Heart right ventricle (tissue), 16 donors: ENCODE data around the gene KCNN3. TPM values are rescaled to one million over a fixed set of nuclear protein-coding genes. Genes with fewer than 3 reads are reported as not detected.

Source experiments
- ATAC-seq, 8 donors: fragments of 200-7000 bp; cut with Tn5 transposase; one replicate each; pipeline ENCODE4 v1.9.1; 2020; ENCODE audit warnings: mild to moderate bottlenecking in 8 of 8, moderate library complexity in 8 of 8, moderate number of reproducible peaks in 1 of 8
- DNase-seq, 2 donors: peaks; one replicate each; pipeline ENCODE4 v3.0.0-alpha.2; 2020
- H3K27ac ChIP-seq, 10 donors: fragments of 200-600 bp; sonication (generic) in 2 of 10; one replicate each; pipeline versions ENCODE4 v1.5.0 to v1.8.0; 2020 to 2022; ENCODE audit warnings: mild to moderate bottlenecking in 3 of 10
- H3K27me3 ChIP-seq, 7 donors: fragments of 200-600 bp; one replicate each; pipeline ENCODE4 v1.8.0; 2021 to 2022; ENCODE audit warnings: mild to moderate bottlenecking in 2 of 7
- H3K36me3 ChIP-seq, 9 donors: fragments of 200-600 bp; sonication (generic) in 1 of 9; one replicate each; pipeline versions ENCODE4 v1.5.0 to v1.8.0; 2020 to 2022; ENCODE audit warnings: mild to moderate bottlenecking in 2 of 9
- H3K4me1 ChIP-seq, 9 donors: fragments of 200-600 bp; sonication (generic) in 1 of 9; one replicate each; pipeline versions ENCODE4 v1.5.0 to v1.8.0; 2020 to 2022; ENCODE audit warnings: mild to moderate bottlenecking in 4 of 9
- H3K4me3 ChIP-seq, 10 donors: fragments of 200-600 bp; sonication (generic) in 2 of 10; one replicate each; pipeline versions ENCODE4 v1.5.0 to v1.8.0; 2020 to 2022; ENCODE audit warnings: mild to moderate bottlenecking in 7 of 10, moderate library complexity in 2 of 10
- H3K9me3 ChIP-seq, 11 donors: fragments of 200-600 bp in 10 of 11; sonication (generic) in 2 of 11; one replicate each; pipeline versions ENCODE4 v1.5.0 to v1.8.0; 2013 to 2022; ENCODE audit warnings: mild to moderate bottlenecking in 2 of 11, control low read depth in 1 of 11, moderate library complexity in 1 of 11
- CTCF ChIP-seq, 9 donors: fragments of 200-600 bp; sonication (generic) in 2 of 9; IDR thresholded peaks; one replicate each; pipeline versions ENCODE4 v1.5.0 to v1.8.0; 2021 to 2022; ENCODE audit warnings: antibody characterized with exemption in 9 of 9, mild to moderate bottlenecking in 5 of 9, moderate library complexity in 1 of 9
- WGBS, 2 donors: extraction: QIAGEN DNeasy Blood & Tissue Kit; methylation state at CpG; one replicate each; pipeline ENCODE4 v1.1.7; 2013; ENCODE audit warnings: inconsistent platforms in 1 of 2; 5-methylcytosine and 5-hydroxymethylcytosine counted together
- intact Hi-C, 10 donors: fragments of 100-400 bp; cut with DNase I; formaldehyde crosslinking; loops; one replicate each; pipeline versions ENCODE4 v1.11.1 to v1.14.2; 2022
- polyA plus RNA-seq, 2 donors: library from polyadenylated mRNA; stranded (reverse); fragments of 200-250 nt; gene quantifications; one replicate each; pipeline ENCODE4 v1.2.3, GENCODE V29; 2013
- total RNA-seq, 10 donors: library from RNA; stranded (reverse); fragmentation: NEBNext Ultra II Directional in 3 of 10; extraction: Animal tissue kit (Norgen Biotek cat#: 25700) in 3 of 10; gene quantifications; one replicate each; pipeline versions ENCODE4 v1.2.1 to v1.2.4, GENCODE V29; 2021 to 2023
- donor health status: Arrhythmogenic right ventricular cardiomyopathy.
- donor health status: ischemic (EF 13 %, LVEDD 7.1; RV severe dilation, severe dysfunction).
- donor health status: healthy with polysubstance abuse.
- donor health status: DM: no; HTN: yes; CAD: no.
- donor health status: DM: no; HTN: no; CAD: no.
- donor health status: ischemic (EF 25% LVEDD 6.9; RV normal size, moderate dysfunction).
- donor health status: ischemic (EF 25% LVEDD 5.7; RV mildly dilated, moderate dysfunction).
- donor health status: healthy.
- donor health status: DM: yes; HTN: yes; CAD: no.
- donor health status: Ischemic cardiomyopathy.
- donor health status: ischemic (EF 35%, LVEDD 5.7; RV mildly dilated, moderate dysfunction).
- donor health status: nonischemic (EF 11% LVEDD 7.7; RV severe dilation, severe dysfunction).
- donor health status: DM: yes; HTN: yes; CAD: no.
- donor health status: PGD.
- donor health status: ischemic (EF 29% LVEDD 5.4; RV normal size, mild dysfunction).
- donor health status: nonischemic (EF 23%, LVEDD 6.1; RV moderate dilation, normal function).

The KCNN3 gene
- total and polyA plus RNA-seq, 12 donors = 0.17 to 5.9 (median 2.6) TPM

GRCh38 chr1:154730259-154730658 is 139.8 kb downstream of the KCNN3 start:
- peak; percentile 42 to 89 (median 71) for ATAC-seq
- H3K4me3 ChIP-seq = no peak overlapping the region
- H3K27me3 ChIP-seq = no peaks in the 10 kb centered on the region
- intact Hi-C loops = loop anchor here in 1 of 10 donors (5.0 kb wide), 1 partner anchor 337 kb away; no protein-coding TSS in a partner anchor
- no peak for TF ChIP-seq CTCF (IDR thresholded peaks at IDR 0.05)
- H3K27ac ChIP-seq = peak overlapping the region in 9 of 10 donors; percentile 43 to 91 (median 87)
- peaks cover 7 to 80% (median 47%) of the 10 kb centered on the region in 9 donors for H3K4me1 ChIP-seq
- H3K9me3 ChIP-seq = no peaks in the 10 kb centered on the region
- DNase-seq = peak in 1 of 2 donors; percentile 70
- WGBS, 2 donors = 70 to 72% methylated on average over 1 of the region's 1 CpG
- peaks cover 0 to 3% (median 0%) of the 10 kb centered on the region in 9 donors for H3K36me3 ChIP-seq

GRCh38 chr1:154729577-154729976 is 140.5 kb downstream of the KCNN3 start:
- intact Hi-C loops = loop anchor here in 1 of 10 donors (10.0 kb wide), 1 partner anchor 65 kb away; no protein-coding TSS in a partner anchor
- WGBS, 2 donors = 64 to 81% methylated on average over 3 of the region's 3 CpGs
- Histone ChIP-seq H3K9me3 (no peaks in the 10 kb centered on the region), H3K4me3 (no peak overlapping the region), H3K4me1 (peaks cover 7 to 80% (median 47%) of the 10 kb centered on the region in 9 donors), H3K27me3 (no peaks in the 10 kb centered on the region), H3K27ac (peak overlapping the region in 8 of 10 donors; percentile 3 to 91 (median 84)), H3K36me3 (peaks cover 0 to 3% (median 0%) of the 10 kb centered on the region in 9 donors)
- no peak for ATAC-seq
- no peak for DNase-seq
- TF ChIP-seq CTCF (IDR thresholded peaks at IDR 0.05) = no peak

GRCh38 chr1:154729031-154729442 is 141.0 kb downstream of the KCNN3 start:
- no peaks in the 10 kb centered on the region for H3K27me3 ChIP-seq
- DNase-seq (no peak), ATAC-seq (peak in 7 of 8 donors; percentile 40 to 72 (median 45))
- H3K9me3 ChIP-seq = no peaks in the 10 kb centered on the region
- peak overlapping the region in 7 of 10 donors; percentile 3 to 91 (median 87) for H3K27ac ChIP-seq
- H3K36me3 ChIP-seq = peaks cover 0 to 3% (median 0%) of the 10 kb centered on the region in 9 donors
- TF ChIP-seq CTCF (IDR thresholded peaks at IDR 0.05) = no peak
- intact Hi-C loops = loop anchor here in 1 of 10 donors (10.0 kb wide), 1 partner anchor 64 kb away; no protein-coding TSS in a partner anchor
- peaks cover 7 to 81% (median 47%) of the 10 kb centered on the region in 9 donors for H3K4me1 ChIP-seq
- 60 to 79% methylated on average over 6 of the region's 6 CpGs for WGBS, 2 donors
- no peak overlapping the region for H3K4me3 ChIP-seq

GRCh38 chr1:154726896-154727753 is 143.0 kb downstream of the KCNN3 start:
- Histone ChIP-seq H3K9me3 (no peaks in the 10 kb centered on the region), H3K4me3 (no peak overlapping the region), H3K27me3 (no peaks in the 10 kb centered on the region), H3K4me1 (peaks cover 7 to 67% (median 48%) of the 10 kb centered on the region in 9 donors), H3K27ac (peak overlapping the region in 1 of 10 donors; percentile 19), H3K36me3 (peaks cover 0 to 8% (median 0%) of the 10 kb centered on the region in 9 donors)
- no peak for DNase-seq
- TF ChIP-seq CTCF (IDR thresholded peaks at IDR 0.05) = no peak
- WGBS, 2 donors = 87 to 89% methylated on average over 13 of the region's 13 CpGs
- intact Hi-C loops = loop anchor here in 1 of 10 donors (10.0 kb wide), 1 partner anchor 62 kb away; no protein-coding TSS in a partner anchor
- no peak for ATAC-seq
